ENCODE data around the gene RAPGEF3.

Gene RAPGEF3

GRCh38 chr12:47767216-47767724, 8.6 kb upstream of the RAPGEF3 start:
- TF ChIP-seq POLR2A (IDR thresholded peaks at IDR 0.05; ENCODE audit: low read depth, low read length) = no peak
- DNase-seq (ENCODE audit: insufficient read length, low spot score) (no peak), FAIRE-seq (no peak)

DNA sequence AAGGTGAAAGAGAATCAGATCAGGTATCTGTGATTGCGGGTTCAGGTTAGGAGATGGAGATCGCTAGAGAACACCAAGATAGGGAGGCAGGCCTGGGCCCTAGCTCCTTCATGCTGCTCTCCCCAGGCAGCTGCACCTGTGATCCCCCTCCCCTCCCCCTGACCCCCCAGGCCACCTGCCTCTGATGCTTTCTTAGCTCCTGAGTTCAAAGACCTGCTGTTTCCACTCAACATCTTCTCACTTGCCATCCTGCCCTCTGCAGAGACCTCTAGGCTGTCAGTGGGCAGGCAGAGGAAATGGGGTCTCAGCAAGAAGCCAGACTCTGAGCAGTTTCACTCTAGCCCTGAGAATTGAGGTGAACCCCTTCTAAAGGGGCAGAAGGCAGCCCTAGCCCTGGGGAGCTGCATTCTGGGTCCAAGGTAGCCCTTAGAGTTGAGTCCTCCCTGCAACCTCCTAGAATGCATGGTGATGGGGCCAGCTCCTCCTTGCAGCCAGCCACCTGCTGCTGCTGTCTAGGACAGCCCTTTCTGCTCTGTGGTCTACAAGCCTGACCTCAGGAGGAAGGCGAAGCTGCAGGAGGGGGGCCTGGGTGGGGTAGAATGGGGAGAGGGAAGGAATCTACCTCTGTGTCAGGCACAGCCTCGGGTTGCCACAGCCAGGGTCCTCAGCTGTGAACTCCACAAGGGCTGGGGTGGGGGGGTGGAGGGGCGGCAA, 8.0 kb upstream of the RAPGEF3 start:
- FAIRE-seq (no peak), DNase-seq (ENCODE audit: insufficient read length, low spot score) (no peak)

DNA sequence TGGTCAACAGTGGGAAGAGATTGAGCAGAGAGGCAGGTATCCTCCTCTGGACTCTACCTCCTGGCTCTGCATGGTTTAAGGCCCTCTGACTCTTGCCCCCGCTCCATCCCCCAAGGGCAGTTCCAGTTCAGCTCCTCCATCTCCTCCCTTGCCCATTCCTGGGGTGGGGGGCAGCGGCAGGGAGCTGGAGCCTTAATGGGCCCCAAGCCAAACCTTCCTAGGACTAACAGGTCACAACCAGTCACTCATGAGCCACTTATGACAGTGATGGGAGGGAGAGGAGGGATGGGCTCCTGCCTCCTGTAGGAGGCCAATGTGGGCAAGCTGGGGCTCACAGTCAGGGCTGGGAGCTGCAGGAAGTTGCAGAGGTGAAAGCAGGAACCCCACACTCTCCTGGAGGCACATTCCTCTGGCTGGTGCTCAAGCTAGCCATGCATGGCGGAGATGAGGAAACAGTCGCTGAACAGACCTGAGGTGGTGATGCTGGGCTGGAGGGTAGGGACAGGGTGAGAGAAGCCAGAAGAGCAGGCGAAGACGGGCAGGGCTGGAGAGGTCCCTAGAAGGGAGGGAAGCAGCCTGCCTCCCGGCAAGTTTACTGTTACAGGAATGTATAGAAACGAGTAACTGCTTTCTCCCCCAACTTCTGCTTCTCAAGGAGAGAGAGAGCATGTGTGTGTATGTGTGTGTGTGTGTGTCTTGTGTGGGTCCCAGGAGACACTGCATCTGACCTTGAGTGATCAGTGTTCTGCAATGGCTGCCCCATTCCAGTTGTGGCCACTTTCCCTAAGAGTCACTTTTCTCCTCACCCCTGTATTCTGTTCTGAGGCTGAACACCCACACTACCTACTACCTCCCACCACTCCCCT, 5.0 kb upstream of the RAPGEF3 start:
- no peak for TF ChIP-seq POLR2A (IDR thresholded peaks at IDR 0.05; ENCODE audit: low read depth, low read length)
- no peak for FAIRE-seq
- no peak for DNase-seq (ENCODE audit: insufficient read length, low spot score)

More for the DNA sequence above, 8.0 kb upstream of the RAPGEF3 start:
- TF ChIP-seq POLR2A (IDR thresholded peaks at IDR 0.05; ENCODE audit: low read depth, low read length) = no peak

DNA sequence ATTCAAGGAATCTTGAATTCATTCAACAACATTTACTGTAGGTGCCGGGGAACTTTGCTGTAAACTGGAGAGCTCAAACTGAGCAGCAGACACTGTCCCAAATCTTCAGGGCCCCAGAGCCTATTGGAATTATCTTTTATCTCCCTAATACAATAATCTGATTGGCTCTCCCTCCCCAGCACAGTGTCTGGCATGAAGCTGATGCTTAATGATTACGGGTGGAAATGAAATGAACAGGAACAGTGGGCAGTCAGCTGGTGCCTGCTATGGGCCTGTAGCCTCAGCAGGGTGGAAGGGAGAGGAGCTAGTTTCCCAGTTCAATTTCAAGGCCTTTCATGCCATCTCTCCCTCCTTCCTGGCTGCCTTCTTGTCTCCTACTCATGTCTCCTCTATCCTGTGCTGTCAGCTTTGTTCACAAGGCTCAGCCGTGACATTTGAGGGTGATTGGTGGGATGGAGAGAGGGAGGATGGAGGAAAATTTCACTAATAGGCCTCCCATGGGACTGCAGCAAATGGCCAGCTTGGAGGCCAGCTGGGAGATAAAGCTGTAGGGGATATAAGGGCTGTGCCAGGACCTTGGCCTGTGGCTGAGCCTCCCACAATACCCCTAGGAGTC, 4.3 kb upstream of the RAPGEF3 start:
- no peak for TF ChIP-seq POLR2A (IDR thresholded peaks at IDR 0.05; ENCODE audit: low read depth, low read length)
- no peak for FAIRE-seq
- DNase-seq (ENCODE audit: insufficient read length, low spot score) = no peak

GRCh38 chr12:47758584-47758833, 171 bp downstream of the RAPGEF3 start:
- DNase-seq (ENCODE audit: insufficient read length, low spot score) (no peak), FAIRE-seq (no peak)
- TF ChIP-seq POLR2A (IDR thresholded peaks at IDR 0.05; ENCODE audit: low read depth, low read length) = no peak

GRCh38 chr12:47757840-47758583, 668 bp downstream of the RAPGEF3 start:
- FAIRE-seq (no peak), DNase-seq (ENCODE audit: insufficient read length, low spot score) (no peak)
- TF ChIP-seq POLR2A (IDR thresholded peaks at IDR 0.05; ENCODE audit: low read depth, low read length) = no peak

GRCh38 chr12:47757364-47757839, 1.3 kb downstream of the RAPGEF3 start:
- DNase-seq (ENCODE audit: insufficient read length, low spot score) (no peak), FAIRE-seq (no peak)
- no peak for TF ChIP-seq POLR2A (IDR thresholded peaks at IDR 0.05; ENCODE audit: low read depth, low read length)

DNA sequence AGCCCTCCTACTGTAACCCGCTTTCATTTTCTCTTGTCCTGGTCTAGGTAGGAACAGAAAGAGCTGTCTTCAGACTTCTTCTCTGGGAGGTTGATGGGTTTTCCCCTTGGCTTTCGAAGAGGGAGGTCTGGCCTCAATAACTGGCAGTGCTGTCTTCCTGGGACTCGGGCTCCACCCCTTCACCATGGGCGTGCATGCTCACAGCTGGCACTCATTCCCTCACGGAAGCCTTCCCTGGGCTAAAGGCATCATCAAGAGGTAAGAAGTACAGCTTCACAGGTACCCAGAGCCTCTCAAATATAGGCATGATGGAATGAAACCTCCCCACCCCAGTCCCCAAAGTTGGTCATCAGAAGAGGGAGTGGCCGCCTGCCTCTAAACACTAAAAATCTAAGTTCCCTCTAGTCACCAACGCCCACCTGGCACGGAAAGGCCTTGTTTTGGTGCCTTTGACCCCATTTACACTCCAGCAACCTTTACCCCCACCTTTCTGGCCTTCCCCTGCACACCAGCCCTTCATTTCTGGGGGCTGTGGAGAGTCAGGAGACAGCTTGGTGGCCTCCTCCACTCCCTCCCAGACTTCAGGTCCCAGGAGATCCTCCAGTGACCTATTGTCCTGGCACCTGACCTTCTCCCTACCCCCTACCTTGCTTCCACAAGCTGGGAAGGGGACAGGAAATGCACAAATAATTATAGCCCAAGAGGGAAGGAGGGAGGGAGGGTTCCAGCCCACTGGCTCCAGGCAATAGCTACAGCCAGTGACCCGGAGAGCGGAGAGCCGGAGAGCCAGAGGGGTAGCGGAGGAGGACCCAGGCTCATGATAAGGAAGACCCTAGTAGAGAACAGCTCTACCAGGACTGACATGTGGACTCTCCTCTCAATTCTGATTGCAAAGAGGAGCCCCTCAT, 2.8 kb downstream of the RAPGEF3 start:
- DNase-seq (ENCODE audit: insufficient read length, low spot score) = no peak
- no peak for TF ChIP-seq POLR2A (IDR thresholded peaks at IDR 0.05; ENCODE audit: low read depth, low read length)
- no peak for FAIRE-seq

DNA sequence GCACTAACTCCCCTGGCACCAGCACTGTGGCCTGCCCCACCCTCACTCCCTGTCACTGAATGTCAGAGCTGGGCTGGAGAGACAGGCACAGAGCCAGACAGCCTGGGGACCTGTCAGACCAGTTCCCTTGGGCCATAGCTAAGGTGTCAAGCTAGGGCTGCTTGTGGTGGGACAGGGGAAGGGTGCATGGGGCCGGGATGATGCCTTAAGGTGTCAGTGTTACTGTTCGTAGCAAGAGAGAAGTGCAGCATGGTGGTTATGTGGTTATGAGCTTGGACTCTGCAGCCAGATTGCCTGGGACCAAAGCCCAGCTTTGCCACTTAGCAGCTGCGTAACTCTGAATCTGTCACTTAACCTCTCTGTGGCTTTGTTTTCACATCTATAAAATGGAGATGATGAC, 3.8 kb downstream of the RAPGEF3 start:
- FAIRE-seq (no peak), DNase-seq (ENCODE audit: insufficient read length, low spot score) (no peak)
- TF ChIP-seq POLR2A (IDR thresholded peaks at IDR 0.05; ENCODE audit: low read depth, low read length) = no peak

GRCh38 chr12:47754126-47754525, 4.6 kb downstream of the RAPGEF3 start:
- DNase-seq (ENCODE audit: insufficient read length, low spot score) (no peak), FAIRE-seq (no peak)
- no peak for TF ChIP-seq POLR2A (IDR thresholded peaks at IDR 0.05; ENCODE audit: low read depth, low read length)

GRCh38 chr12:47753021-47754001, 5.4 kb downstream of the RAPGEF3 start:
- DNase-seq (ENCODE audit: insufficient read length, low spot score) (no peak), FAIRE-seq (no peak)
- TF ChIP-seq POLR2A (IDR thresholded peaks at IDR 0.05; ENCODE audit: low read depth, low read length) = no peak

DNA sequence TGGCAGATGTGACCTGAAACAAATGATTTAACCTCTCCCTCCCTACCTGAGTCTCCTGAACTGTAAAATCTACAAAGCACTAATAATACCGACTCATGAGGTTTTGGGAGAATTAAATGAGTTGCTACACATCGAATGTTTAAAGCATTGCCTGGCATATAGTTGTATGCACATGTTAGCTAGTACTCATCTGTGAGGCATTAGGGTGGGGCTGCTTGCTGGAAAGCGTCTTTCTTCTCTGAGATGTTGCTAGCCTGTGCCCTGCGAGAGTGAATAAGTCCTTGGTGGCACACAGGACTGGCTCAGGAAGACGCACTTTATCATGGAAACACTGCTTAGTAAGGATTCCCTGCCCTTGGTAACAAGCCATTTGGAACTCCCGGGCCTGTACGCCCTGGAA, 6.1 kb downstream of the RAPGEF3 start:
- DNase-seq (ENCODE audit: insufficient read length, low spot score) = peak; percentile 67
- no peak for FAIRE-seq

More for the DNA sequence above, 6.1 kb downstream of the RAPGEF3 start:
- TF ChIP-seq POLR2A (IDR thresholded peaks at IDR 0.05; ENCODE audit: low read depth, low read length) = no peak

Data from H54 (cell line).